Mucosa of rectum (tissue), 2 donors: ENCODE results near the gene ERCC1.

ENCODE experiments used
- H3K27ac ChIP-seq, 2 donors: one replicate each; pipeline ENCODE4 v1.7.0; 2013; ENCODE audit warnings: inconsistent platforms in 2 of 2, low read depth in 2 of 2, low read length in 2 of 2
- H3K27me3 ChIP-seq, 2 donors: one replicate each; pipeline ENCODE4 v1.7.0; 2013; ENCODE audit warnings: low read length in 2 of 2; ENCODE audit not compliant: control insufficient read depth in 2 of 2, insufficient read depth in 2 of 2
- H3K36me3 ChIP-seq, 2 donors: one replicate each; pipeline ENCODE4 v1.7.0; 2013; ENCODE audit warnings: low read length in 2 of 2; ENCODE audit not compliant: control insufficient read depth in 2 of 2, insufficient read depth in 2 of 2
- H3K4me1 ChIP-seq, 2 donors: one replicate each; pipeline ENCODE4 v1.7.0; 2013; ENCODE audit warnings: low read length in 2 of 2, mild to moderate bottlenecking in 1 of 2; ENCODE audit not compliant: control insufficient read depth in 2 of 2, insufficient read depth in 2 of 2
- H3K4me3 ChIP-seq, 2 donors: one replicate each; pipeline ENCODE4 v1.7.0; 2013; ENCODE audit warnings: low read length in 2 of 2
- H3K9ac ChIP-seq, 2 donors: one replicate each; pipeline ENCODE4 v1.7.0; 2013; ENCODE audit warnings: low read length in 2 of 2, low read depth in 1 of 2, mild to moderate bottlenecking in 1 of 2
- H3K9me3 ChIP-seq, 2 donors: one replicate each; pipeline ENCODE4 v1.7.0; 2013; ENCODE audit warnings: low read length in 2 of 2; ENCODE audit not compliant: control insufficient read depth in 2 of 2
- donor health status: healthy.
- donor health status: Normal muscosa, but diverticular disease.

ERCC1 gene

DNA sequence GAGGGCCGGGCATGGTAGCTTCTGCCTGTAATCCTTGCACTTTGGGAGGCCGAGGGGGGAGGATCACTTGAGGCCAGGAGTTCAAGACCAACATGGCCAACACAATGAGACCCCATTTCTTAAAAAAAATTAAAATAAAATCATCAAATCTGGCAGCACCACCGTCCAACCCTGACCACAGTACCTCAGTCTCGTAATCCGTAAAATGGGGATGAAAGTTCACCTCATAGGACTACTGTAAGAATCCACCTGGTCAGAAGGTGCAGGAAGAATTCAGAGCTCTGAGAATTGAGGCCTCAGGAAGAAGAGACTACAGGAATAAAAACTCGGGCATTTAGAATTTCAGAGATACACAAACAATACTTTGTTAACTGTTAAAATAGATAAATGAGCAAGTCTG is 21.9 kb downstream of the ERCC1 start:
- no peaks in the 10 kb centered on the region for H3K9me3 ChIP-seq
- H3K36me3 ChIP-seq: no peaks in the 10 kb centered on the region
- no peak overlapping the region for H3K4me3 ChIP-seq
- peaks cover 31 to 47% of the 10 kb centered on the region in 2 donors for H3K4me1 ChIP-seq
- H3K27me3 ChIP-seq: no peaks in the 10 kb centered on the region
- no peak overlapping the region for H3K9ac ChIP-seq
- no peak overlapping the region for H3K27ac ChIP-seq

DNA sequence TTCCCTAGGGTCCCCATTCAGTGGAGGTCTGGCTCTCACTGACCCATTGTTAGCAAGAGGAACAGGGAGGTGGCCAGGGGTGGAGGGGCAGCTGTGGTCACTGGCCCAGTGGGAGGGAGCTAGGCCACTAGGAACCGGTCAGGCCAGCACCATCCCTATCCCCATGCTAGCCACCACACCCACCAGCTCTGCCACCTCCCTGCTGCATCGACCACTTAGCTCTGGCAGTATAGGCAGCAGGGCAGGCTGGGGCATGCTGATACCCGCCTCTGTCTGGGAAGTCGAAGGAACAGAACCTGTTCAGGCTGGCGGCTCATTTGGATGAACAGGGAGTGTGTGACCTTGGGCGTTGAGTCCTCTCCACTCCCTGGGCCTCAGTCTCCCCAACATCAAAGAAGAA is 23.5 kb downstream of the ERCC1 start:
- Histone ChIP-seq H3K9ac (no peak overlapping the region), H3K36me3 (no peaks in the 10 kb centered on the region), H3K4me3 (no peak overlapping the region), H3K4me1 (peaks cover 27 to 34% of the 10 kb centered on the region in 2 donors), H3K27ac (no peak overlapping the region), H3K9me3 (no peaks in the 10 kb centered on the region), H3K27me3 (no peaks in the 10 kb centered on the region)

- Histone ChIP-seq H3K4me1 (peaks cover 4 to 6% of the 10 kb centered on the region in 2 donors), H3K4me3 (no peak overlapping the region), H3K27ac (no peak overlapping the region), H3K9me3 (no peaks in the 10 kb centered on the region), H3K9ac (no peak overlapping the region), H3K36me3 (no peaks in the 10 kb centered on the region), H3K27me3 (no peaks in the 10 kb centered on the region)
Measured at GRCh38 chr19:45395821-45396617, 27.7 kb downstream of the ERCC1 start.

DNA sequence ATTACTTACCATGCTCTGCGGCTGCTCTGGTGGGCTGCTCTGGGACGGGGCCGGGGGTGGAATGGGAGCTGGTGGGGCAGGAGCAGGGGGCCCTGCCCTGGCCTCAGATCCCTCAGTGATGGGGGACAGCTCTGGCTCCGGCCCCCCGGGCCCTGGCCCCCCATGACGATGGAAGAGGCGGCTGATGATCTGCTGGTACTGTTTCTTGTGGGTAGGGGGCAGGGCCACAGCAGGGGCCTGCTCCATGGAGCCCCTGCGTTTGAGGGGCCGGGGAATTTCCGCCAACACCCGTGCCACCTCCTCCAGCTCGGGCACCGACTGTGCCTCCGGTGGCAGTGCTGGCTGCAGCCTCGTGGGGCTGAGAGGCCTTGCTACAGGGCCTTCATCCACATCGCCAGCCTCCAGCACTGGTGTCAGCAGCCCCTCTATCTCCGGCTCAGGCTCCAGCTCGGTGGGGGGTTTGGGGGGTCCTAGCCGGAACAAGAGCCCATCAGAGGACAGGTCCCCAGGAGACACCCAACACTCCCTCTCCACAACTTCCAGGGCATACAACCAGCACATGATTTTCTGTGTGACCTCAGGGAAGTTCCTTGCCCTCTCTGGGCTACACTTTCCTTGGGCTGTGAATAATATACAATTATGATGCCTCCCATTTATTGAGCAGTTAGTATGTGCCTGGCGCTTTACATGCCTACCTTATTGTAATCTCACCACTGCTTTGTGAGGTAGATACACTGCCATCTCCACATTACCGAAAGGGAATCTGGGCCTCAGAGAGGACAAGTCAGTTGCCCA is 31.6 kb downstream of the ERCC1 start:
- H3K9ac ChIP-seq: no peak overlapping the region
- no peaks in the 10 kb centered on the region for H3K27me3 ChIP-seq
- H3K4me3 ChIP-seq: no peak overlapping the region
- no peaks in the 10 kb centered on the region for H3K36me3 ChIP-seq
- no peaks in the 10 kb centered on the region for H3K4me1 ChIP-seq
- no peak overlapping the region for H3K27ac ChIP-seq
- no peaks in the 10 kb centered on the region for H3K9me3 ChIP-seq

GRCh38 chr19:45391346-45391745 is 32.4 kb downstream of the ERCC1 start:
- Histone ChIP-seq H3K36me3 (no peaks in the 10 kb centered on the region), H3K9me3 (no peaks in the 10 kb centered on the region), H3K4me1 (no peaks in the 10 kb centered on the region), H3K4me3 (no peak overlapping the region), H3K9ac (no peak overlapping the region), H3K27me3 (no peaks in the 10 kb centered on the region), H3K27ac (no peak overlapping the region)

DNA sequence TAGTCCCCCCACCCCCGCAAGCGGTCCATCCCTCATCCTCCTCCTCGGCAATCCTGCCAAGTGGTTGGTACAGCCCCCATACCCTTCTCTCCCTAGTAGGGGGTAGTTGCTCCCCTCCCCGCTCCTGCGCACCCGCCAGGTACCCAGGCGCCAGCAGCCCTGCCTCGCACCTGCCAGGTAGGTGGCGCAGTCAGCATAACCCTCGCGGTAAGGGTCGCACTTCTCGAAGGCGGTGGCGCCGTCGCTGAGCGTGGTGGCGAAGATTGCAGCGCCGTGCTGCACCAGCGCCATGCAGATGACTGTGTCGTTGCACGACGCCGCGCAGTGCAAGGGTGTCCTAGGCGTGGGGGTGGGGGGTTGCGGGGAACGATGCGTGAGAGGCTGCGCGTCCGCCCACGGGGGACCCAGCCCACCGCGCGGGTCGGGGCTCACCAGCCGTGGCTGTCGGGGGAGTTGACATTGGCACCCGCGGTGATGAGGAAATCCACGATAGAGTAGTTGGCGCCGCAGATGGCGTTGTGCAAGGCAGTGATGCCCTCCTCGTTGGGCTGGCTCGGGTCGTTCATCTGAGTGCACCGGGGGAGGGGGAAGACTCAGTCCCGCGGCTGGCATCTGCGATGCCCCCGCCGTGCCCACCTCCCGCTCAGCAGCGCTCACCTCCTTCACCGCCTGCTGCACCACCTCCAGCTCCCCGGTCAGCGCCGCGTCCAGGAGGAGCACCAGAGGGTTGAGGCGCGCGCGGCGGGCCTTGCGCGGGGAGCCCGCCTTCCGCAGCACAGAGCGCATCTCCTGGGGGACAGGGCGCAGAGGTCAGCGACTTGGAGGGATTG is 38.1 kb downstream of the ERCC1 start:
- no peaks in the 10 kb centered on the region for H3K9me3 ChIP-seq
- peaks cover 13 to 16% of the 10 kb centered on the region in 2 donors for H3K27me3 ChIP-seq
- H3K36me3 ChIP-seq: no peaks in the 10 kb centered on the region
- H3K4me3 ChIP-seq: no peak overlapping the region
- no peak overlapping the region for H3K27ac ChIP-seq
- H3K9ac ChIP-seq: no peak overlapping the region
- no peaks in the 10 kb centered on the region for H3K4me1 ChIP-seq

GRCh38 chr19:45382426-45382825 is 41.3 kb downstream of the ERCC1 start:
- Histone ChIP-seq H3K27me3 (peaks cover 13 to 16% of the 10 kb centered on the region in 2 donors), H3K4me1 (no peaks in the 10 kb centered on the region), H3K36me3 (no peaks in the 10 kb centered on the region), H3K4me3 (no peak overlapping the region), H3K9ac (no peak overlapping the region), H3K27ac (no peak overlapping the region), H3K9me3 (no peaks in the 10 kb centered on the region)

DNA sequence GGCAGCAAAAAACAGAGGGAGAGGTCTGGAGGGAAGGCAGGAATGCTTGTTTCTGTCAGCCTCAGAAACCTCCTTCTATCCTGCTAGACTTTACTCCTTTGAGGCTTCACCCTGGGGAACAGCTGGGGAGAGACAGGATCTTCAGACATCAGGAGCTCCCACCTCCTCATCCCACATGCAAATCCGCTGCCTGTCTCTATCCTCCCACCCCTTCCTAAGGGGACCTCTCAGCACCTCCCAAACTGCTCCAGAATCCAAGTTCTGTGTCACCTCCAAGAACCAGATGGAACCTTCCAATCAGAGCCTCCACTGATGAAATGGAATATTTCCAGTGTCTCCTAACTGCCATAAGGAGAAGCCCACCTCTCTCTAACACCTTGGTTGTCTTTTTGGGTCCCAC is 43.6 kb downstream of the ERCC1 start:
- Histone ChIP-seq H3K4me3 (no peak overlapping the region), H3K9ac (no peak overlapping the region), H3K9me3 (no peaks in the 10 kb centered on the region), H3K36me3 (no peaks in the 10 kb centered on the region), H3K27ac (no peak overlapping the region), H3K27me3 (peaks cover 3 to 4% of the 10 kb centered on the region in 2 donors), H3K4me1 (no peaks in the 10 kb centered on the region)

DNA sequence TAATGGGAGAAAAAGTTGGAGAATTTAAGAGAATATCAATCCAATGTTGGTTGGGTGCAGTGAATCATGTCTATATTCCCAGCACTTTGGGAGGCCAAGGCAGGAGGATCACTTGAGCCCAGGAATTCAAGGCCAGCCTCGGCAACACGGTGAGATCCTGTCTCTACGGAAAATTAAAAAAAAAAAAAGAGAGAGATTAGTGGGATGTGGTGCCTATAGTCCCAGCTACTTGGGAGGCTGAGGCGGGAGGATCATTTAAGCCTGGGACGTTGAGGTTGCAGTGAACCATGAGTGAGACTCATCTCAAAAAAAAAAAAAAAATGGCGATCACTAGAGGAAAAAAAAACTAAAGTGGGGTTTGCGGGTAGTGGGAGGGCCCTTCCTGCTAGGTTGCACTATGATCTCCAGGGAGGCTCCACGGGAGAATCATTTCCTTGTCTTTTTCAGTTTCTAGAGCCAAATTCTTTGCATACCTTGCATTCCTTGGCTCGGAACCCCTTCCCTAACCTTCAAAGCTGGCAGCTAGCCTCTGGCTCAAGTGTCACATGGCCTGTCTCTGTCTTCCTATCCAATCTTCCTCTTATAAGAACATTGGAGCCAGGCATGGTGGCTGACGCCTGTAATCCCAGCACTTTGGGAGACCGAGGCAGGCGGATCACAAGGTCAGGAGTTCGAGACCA is 47.5 kb downstream of the ERCC1 start:
- no peaks in the 10 kb centered on the region for H3K4me1 ChIP-seq
- H3K9ac ChIP-seq: no peak overlapping the region
- H3K9me3 ChIP-seq: no peaks in the 10 kb centered on the region
- H3K27ac ChIP-seq: no peak overlapping the region
- H3K4me3 ChIP-seq: no peak overlapping the region
- H3K36me3 ChIP-seq: no peaks in the 10 kb centered on the region
- H3K27me3 ChIP-seq: no peaks in the 10 kb centered on the region
